Measurements from ENCODE around the gene INPPL1.

- no peak for TF ChIP-seq CTCF (CRISPR knock-in tag; IDR thresholded peaks at IDR 0.05)
- TF ChIP-seq SKIL (CRISPR knock-in tag; IDR thresholded peaks at IDR 0.05; ENCODE audit: borderline replicate concordance): no peak
- no peak for TF ChIP-seq TCF7 (IDR thresholded peaks at IDR 0.05; ENCODE audit: low read depth)
- TF ChIP-seq FOXP4 (CRISPR knock-in tag; IDR thresholded peaks at IDR 0.05): no peak
- no peak for TF ChIP-seq POLR2AphosphoS5 (IDR thresholded peaks at IDR 0.05; ENCODE audit: low read depth, low read length)
- no peak for TF ChIP-seq POGZ (CRISPR knock-in tag; IDR thresholded peaks at IDR 0.05)
- no peak for TF ChIP-seq HNRNPK (IDR thresholded peaks at IDR 0.05; ENCODE audit: low read depth, low read length, poor library complexity, severe bottlenecking)
- no peak for TF ChIP-seq FOXA1 (IDR thresholded peaks at IDR 0.05)
- TF ChIP-seq FOXA1 (CRISPR knock-in tag; IDR thresholded peaks at IDR 0.05): no peak
- TF ChIP-seq ZNF17 (CRISPR knock-in tag; IDR thresholded peaks at IDR 0.05): no peak
- no peak for TF ChIP-seq BHLHE40 (IDR thresholded peaks at IDR 0.05; ENCODE audit: low read length)
- no peak for TF ChIP-seq EZH2 (conservative IDR thresholded peaks at IDR 0.05; ENCODE audit: low read depth, low read length)
- no peak for TF ChIP-seq RXRB (CRISPR knock-in tag; IDR thresholded peaks at IDR 0.05; ENCODE audit: borderline replicate concordance)
- TF ChIP-seq RAD21 (CRISPR knock-in tag; IDR thresholded peaks at IDR 0.05): no peak
- no peak for TF ChIP-seq NFKBIZ (CRISPR knock-in tag; IDR thresholded peaks at IDR 0.05)
Observed at GRCh38 chr11:72244060-72244360, 19.4 kb downstream of the INPPL1 start, which contains the start of gene PHOX2A.
